K562 (cell line): ENCODE data around the gene FKRP.

Source experiments
- ATF1 ChIP-seq, 2 experiments: fragments of 450-650 bp in 1 of 2; IDR thresholded peaks; 2 replicates each; pipeline ENCODE4 v1.6.1; 2016; ENCODE audit warnings: missing compliant biosample characterization in 1 of 2, missing genetic modification characterization in 1 of 2
- BHLHE40 ChIP-seq: IDR thresholded peaks from 2 replicates; pipeline ENCODE4 v1.6.1; 2011; ENCODE audit warnings: low read length, improper control_type of control experiment
- CREB1 ChIP-seq, 2 experiments: sonication (generic) in 1 of 2; formaldehyde crosslinking in 1 of 2; IDR thresholded peaks; 2 replicates each; pipeline versions ENCODE4 v1.6.1 to v1.8.0; 2012 to 2022; ENCODE audit warnings: inconsistent platforms in 1 of 2, mild to moderate bottlenecking in 1 of 2, missing genetic modification reagents in 1 of 2, moderate library complexity in 1 of 2
- CTCF ChIP-seq, 3 experiments: IDR thresholded peaks in 2 of 3; conservative IDR thresholded peaks in 1 of 3; 2 replicates each; pipeline ENCODE4 v1.5.1; 2011 to 2012; ENCODE audit warnings: low read length in 3 of 3, mild to moderate bottlenecking in 3 of 3, control low read depth in 2 of 3, improper control_type of control experiment in 1 of 3, inconsistent platforms in 1 of 3, low read depth in 1 of 3, mixed read lengths in 1 of 3, moderate library complexity in 1 of 3; ENCODE audit not compliant: insufficient read depth in 2 of 3
- PHB2 ChIP-seq: fragments of 450-650 bp; IDR thresholded peaks from 2 replicates; pipeline ENCODE4 v1.6.1; 2017; ENCODE audit warnings: low read depth
- POLR2AphosphoS5 ChIP-seq: IDR thresholded peaks from 2 replicates; pipeline ENCODE4 v1.6.1; 2011; ENCODE audit warnings: mild to moderate bottlenecking, low read depth, low read length, moderate library complexity; ENCODE audit not compliant: control insufficient read depth, insufficient read depth
- SP1 ChIP-seq: sonication (generic); formaldehyde crosslinking; IDR thresholded peaks from 2 replicates; pipeline ENCODE4 v1.8.1; 2022; ENCODE audit warnings: mild to moderate bottlenecking, missing genetic modification reagents
- TAF9B ChIP-seq: fragments of 450-650 bp; IDR thresholded peaks from 2 replicates; pipeline ENCODE4 v1.6.1; 2018; ENCODE audit warnings: mild to moderate bottlenecking; ENCODE audit not compliant: partially characterized antibody
- ZNF79 ChIP-seq: fragments of 250-450 bp; sonication (Bioruptor Pico); IDR thresholded peaks from 2 replicates; pipeline ENCODE4 v1.4.0; 2020; ENCODE audit warnings: low read depth, mild to moderate bottlenecking, moderate library complexity
- TF ChIP-seq, protein P1 (sequence below): sonication (generic); formaldehyde crosslinking; IDR thresholded peaks from 2 replicates; pipeline ENCODE4 v1.9.0; 2022; ENCODE audit warnings: mild to moderate bottlenecking, missing genetic modification reagents

GRCh38 chr19:46732172-46732938 is 13.5 kb upstream of the FKRP start:
- no peak for TF ChIP-seq TAF9B
- no peak for TF ChIP-seq ZNF79 (CRISPR knock-in tag)
- TF ChIP-seq SP1: no peak
- no peak for TF ChIP-seq CTCF (IDR thresholded peaks at IDR 0.05 in 2 of 3, conservative IDR thresholded peaks at IDR 0.05 in 1 of 3; ENCODE audit: insufficient read depth in 2 of 3, low read depth in 1 of 3, low read length in 3 of 3)
- no peak for TF ChIP-seq CREB1 (IDR thresholded peaks at IDR 0.05)
- no peak for TF ChIP-seq CREB1 (CRISPR knock-in tag; IDR thresholded peaks at IDR 0.05)
- no peak for TF ChIP-seq POLR2AphosphoS5
- no peak for TF ChIP-seq PHB2
- TF ChIP-seq ATF1 (CRISPR knock-in tag; IDR thresholded peaks at IDR 0.05): no peak
- TF ChIP-seq ATF1 (tag; IDR thresholded peaks at IDR 0.05): no peak
- no peak for TF ChIP-seq BHLHE40
- TF ChIP-seq, protein P1, sequence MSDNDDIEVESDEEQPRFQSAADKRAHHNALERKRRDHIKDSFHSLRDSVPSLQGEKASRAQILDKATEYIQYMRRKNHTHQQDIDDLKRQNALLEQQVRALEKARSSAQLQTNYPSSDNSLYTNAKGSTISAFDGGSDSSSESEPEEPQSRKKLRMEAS (CRISPR knock-in tag): peak; percentile 67
